Prostate gland (tissue), 2 donors: Measurements from ENCODE around the gene GOSR2. TPM values are rescaled to one million over a fixed set of nuclear protein-coding genes. Genes with fewer than 3 reads are reported as not detected.
"Not testable (repeated sequence)": the region's sequence is repeated elsewhere in the genome, so short reads cannot be mapped to it uniquely, and the experiment has no call there.

Experiments
- DNase-seq: peaks from one replicate; pipeline ENCODE4 v3.0.0-alpha.2; 2019; ENCODE audit warnings: low spot score
- H3K27ac ChIP-seq, 2 donors: fragments of 200-600 bp; sonication (generic); 2 replicates each; pipeline ENCODE4 v1.5.1; 2017 to 2019
- H3K27me3 ChIP-seq: fragments of 200-600 bp; sonication (generic); replicated peaks from 2 replicates; pipeline ENCODE4 v1.5.1; 2019; ENCODE audit not compliant: insufficient read depth
- H3K36me3 ChIP-seq, 2 donors: fragments of 200-600 bp; sonication (generic); 1 replicate in 1 of 2; 2 replicates in 1 of 2; pipeline versions ENCODE4 v1.5.1 to v1.8.1; 2017 to 2019
- H3K4me1 ChIP-seq: fragments of 200-600 bp; sonication (generic); replicated peaks from 2 replicates; pipeline ENCODE4 v1.5.1; 2019
- H3K4me3 ChIP-seq, 2 donors: fragments of 200-600 bp; sonication (generic); 2 replicates each; pipeline ENCODE4 v1.5.1; 2017 to 2019
- H3K9me3 ChIP-seq: fragments of 200-600 bp; sonication (generic); 2 replicates; pipeline ENCODE4 v1.5.1; 2017
- POLR2A ChIP-seq: fragments of 450-650 bp; IDR thresholded peaks from one replicate; pipeline ENCODE4 v1.6.1; 2016; ENCODE audit warnings: antibody characterized with exemption, mild to moderate bottlenecking
- POLR2AphosphoS5 ChIP-seq: sonication (generic); formaldehyde crosslinking; IDR thresholded peaks from one replicate; pipeline ENCODE4 v1.6.1; 2017; ENCODE audit warnings: antibody characterized with exemption
- WGBS: methylation state at CpG from one replicate; pipeline ENCODE4 v1.1.5; 2018; 5-methylcytosine and 5-hydroxymethylcytosine counted together
- intact Hi-C: fragments of 100-400 bp; cut with DNase I; formaldehyde crosslinking; loops from one replicate; pipeline ENCODE4 v1.14.2; 2022
- total RNA-seq, 2 donors: library from RNA; depleted of rRNA; stranded (reverse); fragments of >200 nt; gene quantifications; one replicate each; pipeline ENCODE4 v1.1.0, GENCODE V29; 2016
- TF ChIP-seq, protein P1 (sequence below), 4 experiments: fragments of 200-600 bp in 2 of 4; fragments of 450-650 bp in 2 of 4; sonication (generic) in 2 of 4; IDR thresholded peaks; 1 replicate in 3 of 4; 2 replicates in 1 of 4; pipeline ENCODE4 v1.5.1; 2016 to 2019; ENCODE audit warnings: antibody characterized with exemption in 4 of 4, mild to moderate bottlenecking in 2 of 4, moderate library complexity in 2 of 4

GOSR2 gene
- total RNA-seq, 2 donors from 2014 or later: 40.0 to 61.4 TPM

- Histone ChIP-seq H3K36me3 (no peaks in the 10 kb centered on the region), H3K4me1 (no peaks in the 10 kb centered on the region), H3K27me3 (no peaks in the 10 kb centered on the region), H3K9me3 (no peaks in the 10 kb centered on the region), H3K4me3 (no peak overlapping the region), H3K27ac (no peak overlapping the region)
- WGBS: 68% methylated on average over 7 of the region's 7 CpGs
- DNase-seq: no peak
- TF ChIP-seq POLR2AphosphoS5: no peak
- TF ChIP-seq POLR2A: no peak
- TF ChIP-seq, protein P1, sequence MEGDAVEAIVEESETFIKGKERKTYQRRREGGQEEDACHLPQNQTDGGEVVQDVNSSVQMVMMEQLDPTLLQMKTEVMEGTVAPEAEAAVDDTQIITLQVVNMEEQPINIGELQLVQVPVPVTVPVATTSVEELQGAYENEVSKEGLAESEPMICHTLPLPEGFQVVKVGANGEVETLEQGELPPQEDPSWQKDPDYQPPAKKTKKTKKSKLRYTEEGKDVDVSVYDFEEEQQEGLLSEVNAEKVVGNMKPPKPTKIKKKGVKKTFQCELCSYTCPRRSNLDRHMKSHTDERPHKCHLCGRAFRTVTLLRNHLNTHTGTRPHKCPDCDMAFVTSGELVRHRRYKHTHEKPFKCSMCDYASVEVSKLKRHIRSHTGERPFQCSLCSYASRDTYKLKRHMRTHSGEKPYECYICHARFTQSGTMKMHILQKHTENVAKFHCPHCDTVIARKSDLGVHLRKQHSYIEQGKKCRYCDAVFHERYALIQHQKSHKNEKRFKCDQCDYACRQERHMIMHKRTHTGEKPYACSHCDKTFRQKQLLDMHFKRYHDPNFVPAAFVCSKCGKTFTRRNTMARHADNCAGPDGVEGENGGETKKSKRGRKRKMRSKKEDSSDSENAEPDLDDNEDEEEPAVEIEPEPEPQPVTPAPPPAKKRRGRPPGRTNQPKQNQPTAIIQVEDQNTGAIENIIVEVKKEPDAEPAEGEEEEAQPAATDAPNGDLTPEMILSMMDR (IDR thresholded peaks at IDR 0.05): no peak
- intact Hi-C loops: no loop called here
Observed at GRCh38 chr17:46950342-46950996, 27.5 kb downstream of the GOSR2 start.

DNA sequence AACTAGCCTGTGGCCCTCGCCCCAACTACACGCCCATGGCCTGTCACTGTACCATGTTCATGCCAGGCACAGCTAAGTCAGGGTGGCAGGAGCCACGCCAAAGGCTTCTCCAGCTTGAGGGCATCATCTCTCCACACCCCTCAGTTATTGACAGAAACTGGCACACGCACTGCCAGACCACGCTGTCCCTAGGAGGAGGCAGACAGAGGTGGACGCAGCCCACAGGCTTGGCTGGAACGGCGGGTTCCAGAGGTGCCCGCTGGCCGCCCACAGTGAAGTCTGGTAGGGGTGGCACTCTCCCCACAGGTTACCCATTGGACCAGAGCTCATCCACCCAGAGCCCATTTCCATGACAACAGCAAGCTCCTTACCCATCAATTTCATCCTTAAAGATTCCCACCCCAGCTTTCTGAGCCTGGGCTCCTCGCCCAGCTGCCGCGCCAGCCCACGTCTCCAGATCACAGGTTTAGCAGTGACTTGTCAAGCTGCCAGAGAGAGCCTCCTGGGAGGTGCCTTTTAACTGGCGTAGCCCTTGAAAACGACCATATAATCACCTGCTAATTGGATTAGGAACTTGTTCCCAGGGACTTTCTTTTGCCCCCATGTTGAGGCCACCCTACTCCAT is 28.1 kb downstream of the GOSR2 start:
- Histone ChIP-seq H3K9me3 (no peaks in the 10 kb centered on the region), H3K27ac (no peak overlapping the region), H3K27me3 (no peaks in the 10 kb centered on the region), H3K4me3 (no peak overlapping the region), H3K36me3 (no peaks in the 10 kb centered on the region), H3K4me1 (no peaks in the 10 kb centered on the region)
- DNase-seq: no peak
- intact Hi-C loops: no loop called here
- 49% methylated on average over 16 of the region's 16 CpGs for WGBS
- TF ChIP-seq POLR2AphosphoS5: no peak
- TF ChIP-seq, protein P1 (IDR thresholded peaks at IDR 0.05): no peak
- no peak for TF ChIP-seq POLR2A

- H3K36me3 ChIP-seq: no peaks in the 10 kb centered on the region
- TF ChIP-seq POLR2A: no peak
- TF ChIP-seq, protein P1 (IDR thresholded peaks at IDR 0.05): no peak
- TF ChIP-seq POLR2AphosphoS5: no peak
- DNase-seq: no peak
Observed at GRCh38 chr17:46951706-46952105, 28.7 kb downstream of the GOSR2 start.

DNA sequence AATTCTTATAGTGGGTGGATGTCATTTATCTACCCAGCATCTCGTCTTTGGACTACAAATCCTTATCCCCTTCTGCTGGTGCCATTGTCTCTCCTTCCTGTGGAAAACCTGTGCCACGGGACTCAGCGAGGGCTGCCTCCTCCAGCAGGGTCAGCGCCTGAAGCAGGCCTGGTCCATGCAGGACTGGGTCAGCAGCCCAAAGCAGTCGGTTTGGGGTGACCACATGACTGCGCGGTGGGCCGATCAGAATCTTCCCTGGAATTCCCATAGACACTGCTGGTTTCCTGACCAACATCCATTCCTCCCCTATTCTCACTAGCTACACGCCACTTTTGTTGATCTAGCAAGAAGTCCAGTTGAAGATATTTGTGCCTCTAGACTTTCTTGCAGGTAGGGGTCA is 29.2 kb downstream of the GOSR2 start:
- intact Hi-C loops: no loop called here
- no peak for TF ChIP-seq POLR2A
- TF ChIP-seq POLR2AphosphoS5: no peak
- TF ChIP-seq, protein P1 (IDR thresholded peaks at IDR 0.05): no peak
- no peaks in the 10 kb centered on the region for H3K27me3 ChIP-seq
- H3K36me3 ChIP-seq: no peaks in the 10 kb centered on the region
- no peaks in the 10 kb centered on the region for H3K9me3 ChIP-seq
- H3K27ac ChIP-seq: no peak overlapping the region
- H3K4me1 ChIP-seq: no peaks in the 10 kb centered on the region
- H3K4me3 ChIP-seq: no peak overlapping the region
- DNase-seq: no peak
- 69% methylated on average over 9 of the region's 9 CpGs for WGBS

More at GRCh38 chr17:46951706-46952105, 28.7 kb downstream of the GOSR2 start:
- WGBS: 14% methylated on average over 5 of the region's 5 CpGs
- no peak overlapping the region for H3K4me3 ChIP-seq
- H3K27me3 ChIP-seq: no peaks in the 10 kb centered on the region
- no peaks in the 10 kb centered on the region for H3K9me3 ChIP-seq
- H3K27ac ChIP-seq: no peak overlapping the region
- intact Hi-C loops: no loop called here
- no peaks in the 10 kb centered on the region for H3K4me1 ChIP-seq

DNA sequence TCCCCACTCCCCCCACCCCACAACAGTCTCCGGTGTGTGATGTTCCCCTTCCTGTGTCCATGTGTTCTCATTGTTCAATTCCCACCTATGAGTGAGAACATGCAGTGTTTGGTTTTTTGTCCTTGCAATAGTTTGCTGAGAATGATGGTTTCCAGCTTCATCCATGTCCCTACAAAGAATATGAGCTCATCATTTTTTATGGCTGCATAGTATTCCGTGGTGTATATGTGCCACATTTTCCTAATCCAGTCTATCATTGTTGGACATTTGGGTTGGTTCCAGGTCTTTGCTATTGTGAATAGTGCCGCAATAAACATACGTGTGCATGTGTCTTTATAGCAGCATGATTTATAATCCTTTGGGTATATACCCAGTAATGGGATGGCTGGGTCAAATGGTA is 30.2 kb downstream of the GOSR2 start:
- DNase-seq, intact Hi-C loops, H3K36me3 ChIP-seq, H3K4me1 ChIP-seq, H3K27me3 ChIP-seq, H3K4me3 ChIP-seq, H3K9me3 ChIP-seq, H3K27ac ChIP-seq: not testable (repeated sequence)
- WGBS: 88% methylated on average over 1 of the region's 4 CpGs
